D721Med (cell line): ENCODE data around the gene RAB8A.
"Not testable (repeated sequence)": the region's sequence is repeated elsewhere in the genome, so short reads cannot be mapped to it uniquely, and the experiment has no call there.

Experiments used
- DNase-seq: peaks from one replicate; pipeline ENCODE4 v3.0.0; 2011; ENCODE audit warnings: low spot score; ENCODE audit not compliant: insufficient read length
- FAIRE-seq: peaks from 2 replicates; lab custom pipeline; 2011; peaks lifted over from hg19 to GRCh38; lab: Jason Lieb, UNC
- CTCF ChIP-seq: IDR thresholded peaks from 2 replicates; pipeline ENCODE4 v1.5.1; 2012; ENCODE audit warnings: mild to moderate bottlenecking, control low read depth; ENCODE audit not compliant: insufficient read depth; ENCODE audit errors: missing control alignments

Gene RAB8A

DNA sequence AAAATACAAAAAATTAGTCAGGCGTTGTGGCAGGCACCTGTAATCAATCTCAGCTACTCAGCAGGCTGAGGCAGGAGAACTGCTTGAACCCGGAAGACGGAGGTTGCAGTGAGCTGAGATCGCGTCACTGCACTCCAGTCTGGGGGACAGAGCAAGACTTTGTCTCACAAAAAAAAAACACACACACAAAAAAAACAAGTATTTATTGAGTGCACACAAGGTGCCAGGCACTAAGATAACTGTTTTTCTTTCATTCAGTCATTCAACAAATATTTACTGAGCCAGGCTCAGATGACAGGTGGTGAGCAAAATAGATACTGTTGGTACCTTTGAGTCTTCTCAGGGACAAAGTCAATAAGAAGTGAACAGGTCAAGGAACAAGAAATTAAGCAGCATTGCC is 55.4 kb downstream of the RAB8A start:
- DNase-seq (no peak), FAIRE-seq (no peak)
- no peak for TF ChIP-seq CTCF

DNA sequence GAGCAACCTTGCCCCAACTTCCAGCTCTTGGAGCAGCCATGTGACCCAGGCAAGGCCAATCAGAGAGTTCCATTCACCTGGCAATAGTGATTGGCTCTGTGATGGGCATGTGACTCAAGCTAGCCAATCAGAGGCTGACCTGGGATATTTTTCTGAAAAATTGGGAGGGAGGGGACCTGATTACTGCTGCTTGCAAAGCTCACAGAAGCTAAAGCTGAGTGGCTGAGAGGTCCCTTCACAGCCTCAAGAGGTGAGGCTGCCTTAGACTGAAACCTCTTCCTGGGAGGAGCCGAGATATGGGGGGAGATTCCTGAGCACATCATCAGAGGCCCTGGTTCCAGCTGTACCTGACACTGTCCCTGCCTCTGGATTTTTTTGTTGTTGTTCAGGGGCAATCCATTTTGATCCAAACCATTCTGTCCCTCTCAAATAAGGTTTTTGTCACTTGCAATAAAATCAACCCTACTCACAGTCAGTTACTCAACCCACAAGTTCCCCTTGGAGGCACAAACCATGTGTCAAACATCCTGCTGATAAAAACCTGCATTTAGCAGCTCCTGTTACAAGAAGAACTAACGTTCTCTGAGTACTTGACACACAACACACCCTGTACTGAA is 56.9 kb downstream of the RAB8A start:
- no peak for TF ChIP-seq CTCF
- no peak for DNase-seq
- FAIRE-seq = no peak

- DNase-seq = no peak
- no peak for FAIRE-seq
- TF ChIP-seq CTCF = no peak
These were observed 58.4 kb downstream of the RAB8A start for GRCh38 chr19:16170134-16170533.

GRCh38 chr19:16175954-16176353 is 64.3 kb downstream of the RAB8A start:
- TF ChIP-seq CTCF = no peak
- DNase-seq = no peak
- no peak for FAIRE-seq

- not testable (repeated sequence) for FAIRE-seq, DNase-seq
These were observed 67.2 kb downstream of the RAB8A start for GRCh38 chr19:16178866-16179265.

- TF ChIP-seq CTCF = no peak
- no peak for DNase-seq
- FAIRE-seq = no peak
These were observed 68.9 kb downstream of the RAB8A start for GRCh38 chr19:16180611-16181010.
